HG02973 (cell line): ENCODE data around the gene BMPER.

Experiments used
- ATAC-seq: cut with Tn5 transposase; IDR thresholded peaks from one replicate; pipeline ENCODE4 v1.9.1; 2021; ENCODE audit warnings: moderate library complexity; ENCODE audit not compliant: unreplicated experiment

Gene BMPER

DNA sequence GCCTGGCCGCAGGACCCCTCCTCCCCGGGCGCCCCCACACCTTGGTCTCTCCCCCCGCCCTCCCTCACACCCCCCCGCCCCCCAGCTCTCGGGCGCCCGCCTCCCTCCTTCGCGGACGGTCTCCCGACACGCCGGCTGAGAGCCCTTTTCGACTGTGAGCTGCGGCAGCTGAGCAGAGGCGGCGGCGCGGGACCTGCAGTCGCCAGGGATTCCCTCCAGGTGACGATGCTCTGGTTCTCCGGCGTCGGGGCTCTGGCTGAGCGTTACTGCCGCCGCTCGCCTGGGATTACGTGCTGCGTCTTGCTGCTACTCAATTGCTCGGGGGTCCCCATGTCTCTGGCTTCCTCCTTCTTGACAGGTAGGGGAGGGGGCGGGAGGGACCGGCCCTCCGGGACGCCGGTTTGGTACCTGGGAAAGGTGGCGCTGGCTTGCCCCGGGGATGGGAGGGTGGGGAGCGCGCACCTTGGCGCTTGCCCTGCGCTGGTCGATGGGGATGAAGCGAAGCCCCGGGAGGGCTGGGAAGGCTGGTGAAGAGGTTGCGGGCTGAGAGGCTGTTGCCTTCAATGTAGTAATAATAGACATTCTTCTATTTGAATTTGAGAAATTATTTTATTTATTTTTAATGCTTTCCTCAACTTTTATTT, at the start of gene BMPER:
Gene BMPER, plus strand, starts transcription at position 151 of the 644 bp plus-strand sequence. Its CDS starts 75 bp downstream, at position 226.
- ATAC-seq = no peak

DNA sequence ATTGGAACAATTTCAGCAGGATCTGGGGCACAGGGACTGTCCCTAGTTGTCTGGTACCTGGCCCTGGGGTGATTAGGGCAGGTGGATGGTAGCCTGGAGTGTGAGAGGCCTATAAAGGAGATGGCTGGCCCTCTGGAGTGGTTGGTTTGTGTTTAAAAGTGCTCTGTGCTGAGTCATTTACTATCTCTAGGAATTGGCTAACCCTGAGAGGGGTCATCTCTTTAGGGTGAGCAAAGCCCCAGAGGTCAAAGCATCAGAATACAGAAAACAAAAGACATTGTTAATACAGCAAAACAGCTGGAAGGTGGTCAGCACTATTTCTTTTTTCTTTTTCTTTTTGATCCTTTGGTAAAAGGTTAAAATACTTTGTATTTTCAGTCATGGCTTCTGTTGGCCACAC, 43.4 kb upstream of the BMPER start:
- no peak for ATAC-seq

DNA sequence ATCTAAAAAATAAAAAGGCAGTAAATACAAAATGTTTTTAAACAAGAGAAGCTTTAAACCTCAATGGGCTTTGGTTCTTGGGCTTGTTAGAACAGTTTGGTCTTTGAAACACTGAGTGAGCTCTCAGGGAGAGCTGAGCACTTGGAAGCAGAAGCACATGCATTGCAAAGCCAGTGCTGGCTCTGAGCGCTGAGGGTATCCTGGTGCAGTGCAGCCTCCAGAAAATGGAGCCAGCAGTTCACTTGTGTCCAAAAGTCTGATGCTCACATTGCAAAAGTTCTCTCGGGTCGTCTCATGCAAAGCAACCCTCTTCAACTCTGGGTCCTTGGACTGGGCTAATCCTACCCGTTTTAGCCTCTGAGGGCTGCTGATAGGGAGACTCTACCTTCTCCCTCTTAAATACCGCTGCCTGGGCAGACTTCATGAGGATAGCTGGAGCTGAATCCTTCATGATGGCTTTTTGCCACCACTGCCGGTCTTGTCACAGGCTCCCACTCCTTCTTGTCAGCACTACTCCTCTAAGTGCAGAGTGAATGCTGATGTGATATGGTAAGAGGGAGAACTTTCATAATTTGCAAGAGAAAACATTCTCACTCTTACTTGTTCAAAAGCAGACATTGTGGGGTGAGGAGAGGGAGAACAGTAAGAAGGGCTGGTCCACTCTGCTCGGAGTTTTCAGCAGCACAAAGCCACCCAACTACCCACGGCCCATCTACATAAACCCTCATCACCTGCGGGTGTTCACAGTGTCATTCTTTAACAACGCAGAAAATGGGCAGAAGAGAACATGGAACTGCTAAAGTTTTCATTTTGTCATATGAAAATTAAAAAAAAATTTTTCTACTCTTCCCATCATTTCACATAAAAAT, 42.2 kb upstream of the BMPER start:
- ATAC-seq = no peak

GRCh38 chr7:33868166-33868565, 37.2 kb upstream of the BMPER start:
- no peak for ATAC-seq

- no peak for ATAC-seq
Observed at GRCh38 chr7:33869176-33869575, 36.2 kb upstream of the BMPER start.

GRCh38 chr7:33870120-33870519, 35.2 kb upstream of the BMPER start:
- no peak for ATAC-seq

- ATAC-seq = no peak
Observed at GRCh38 chr7:33872870-33873269, 32.5 kb upstream of the BMPER start.

DNA sequence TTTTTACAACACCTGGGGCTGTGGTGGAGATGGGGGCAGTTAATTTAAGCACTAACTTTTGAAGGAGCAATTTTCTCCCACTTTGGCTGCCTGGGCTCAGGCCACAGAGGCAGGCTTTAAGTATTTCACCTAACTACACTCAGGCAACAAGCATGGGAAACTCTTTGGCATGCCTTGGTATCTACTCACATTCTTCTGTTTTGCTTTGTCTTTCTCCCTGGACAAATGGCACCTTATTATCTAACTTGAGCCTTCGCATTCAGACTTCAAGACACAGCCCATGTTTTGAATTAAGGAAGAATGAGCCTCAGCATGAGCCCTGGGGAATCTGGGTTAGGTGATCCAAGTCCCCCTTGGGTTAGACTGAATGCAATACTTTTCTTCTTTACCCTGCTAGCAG, 31.8 kb upstream of the BMPER start:
- no peak for ATAC-seq

DNA sequence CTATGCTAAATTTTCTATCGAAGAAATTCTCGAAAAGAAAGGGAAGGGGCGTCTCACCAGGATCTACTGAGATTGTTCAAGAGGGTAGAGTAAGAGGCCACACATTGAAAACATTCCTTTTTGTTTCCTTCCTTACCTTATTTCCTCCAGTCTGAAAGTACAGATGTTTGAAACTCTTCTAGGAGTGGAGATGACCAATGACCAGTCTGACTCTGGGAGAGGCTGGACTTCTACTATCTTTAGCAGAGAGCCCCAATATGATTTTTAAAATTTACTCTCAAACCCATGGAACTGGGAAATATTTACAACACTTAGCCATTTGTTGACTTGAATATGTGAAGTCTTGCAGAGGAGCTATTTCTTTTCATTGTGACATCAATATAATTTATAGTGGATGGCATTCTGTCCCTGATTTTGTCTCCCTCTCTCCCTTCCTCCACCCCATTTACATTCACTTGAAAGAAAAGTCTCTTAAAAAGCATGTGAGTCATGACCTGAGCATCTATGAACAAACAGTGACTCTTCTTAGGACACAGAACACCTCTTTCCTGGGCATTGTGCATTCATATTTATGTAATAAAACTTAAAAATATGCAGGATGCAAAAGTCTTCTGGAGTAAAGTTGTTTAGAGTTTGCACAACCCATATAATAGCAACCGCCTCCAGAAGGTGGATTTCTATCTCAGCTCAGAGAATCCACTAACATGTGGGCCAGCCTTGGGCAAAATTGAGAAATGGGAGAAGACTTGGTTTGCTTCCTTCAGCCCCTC, 31.2 kb upstream of the BMPER start:
- ATAC-seq = no peak

DNA sequence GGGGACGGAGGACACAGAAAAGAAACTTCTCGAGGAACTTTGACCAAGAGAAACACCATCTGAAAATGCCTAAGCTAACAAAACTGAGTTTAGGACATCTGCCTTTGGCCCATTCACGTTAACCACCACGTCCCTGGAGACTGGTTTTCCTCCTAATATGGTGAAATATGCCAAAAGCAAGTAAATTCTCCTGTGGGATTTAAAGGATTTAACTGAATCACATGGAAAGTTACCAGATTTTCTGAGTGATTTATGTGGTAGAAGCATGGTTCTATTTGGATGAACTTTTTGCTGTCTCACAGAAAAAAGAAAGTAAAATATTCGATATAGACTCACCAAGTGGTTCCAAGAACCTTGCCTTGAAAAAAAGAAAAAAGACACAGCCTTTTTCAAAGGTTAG, 30.4 kb upstream of the BMPER start:
- no peak for ATAC-seq

- no peak for ATAC-seq
Observed at GRCh38 chr7:33876596-33877274, 28.6 kb upstream of the BMPER start.

- ATAC-seq = no peak
Observed at GRCh38 chr7:33880787-33881186, 24.6 kb upstream of the BMPER start.

DNA sequence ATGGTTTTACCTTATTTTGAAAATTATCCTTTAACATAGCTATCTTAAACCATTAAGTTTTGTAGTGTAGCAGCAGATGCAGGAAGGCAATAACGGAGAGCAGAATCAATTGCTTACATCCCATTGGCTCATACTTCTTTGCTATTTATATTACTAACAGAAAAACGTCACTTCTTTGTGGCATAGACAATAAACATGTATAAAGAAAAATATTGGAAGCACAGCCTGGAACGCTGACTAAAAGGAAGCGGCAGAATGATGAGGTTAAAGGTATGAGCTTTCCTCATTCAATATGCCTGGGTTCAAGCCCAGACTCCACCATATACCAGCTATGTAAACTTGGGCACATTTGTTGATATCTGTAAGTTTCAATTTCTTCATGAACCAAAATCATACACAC, 24.0 kb upstream of the BMPER start:
- no peak for ATAC-seq

DNA sequence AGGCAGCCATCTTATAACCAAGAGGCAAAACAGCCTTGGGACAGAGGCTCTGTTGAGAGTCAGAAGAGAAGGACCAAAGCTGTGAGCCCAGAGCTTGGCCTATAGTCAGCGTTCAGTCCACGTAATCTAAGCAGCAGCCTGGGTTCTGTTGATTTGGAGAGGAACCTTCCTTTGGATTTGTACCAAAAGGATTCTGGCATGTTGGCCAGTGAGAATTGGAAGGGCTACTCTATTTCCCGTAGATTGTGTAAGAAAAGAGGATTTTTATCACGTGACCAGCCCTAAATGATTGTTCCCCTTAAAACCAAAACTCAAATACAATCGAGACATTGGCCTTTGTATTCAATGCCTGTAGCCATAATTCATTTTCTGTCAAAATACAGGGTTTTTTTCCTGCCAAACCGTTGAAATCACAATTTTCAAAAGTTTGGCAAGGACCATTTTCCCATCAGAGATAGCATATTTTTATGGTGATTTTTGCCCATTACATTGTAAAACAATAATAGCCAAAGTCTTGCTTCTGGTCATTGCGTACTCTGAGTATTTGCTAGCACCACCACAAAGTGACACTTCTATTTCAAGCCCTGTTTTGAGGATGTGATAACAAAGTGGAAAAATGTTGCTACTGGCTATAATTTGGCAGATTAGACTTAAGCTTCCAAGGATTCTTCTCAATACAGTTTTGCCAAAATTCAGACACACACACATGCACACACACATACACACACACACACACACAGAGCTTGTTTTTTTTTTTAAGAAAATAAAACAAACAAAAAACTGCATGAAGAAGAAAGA, 23.1 kb upstream of the BMPER start:
- ATAC-seq = no peak

DNA sequence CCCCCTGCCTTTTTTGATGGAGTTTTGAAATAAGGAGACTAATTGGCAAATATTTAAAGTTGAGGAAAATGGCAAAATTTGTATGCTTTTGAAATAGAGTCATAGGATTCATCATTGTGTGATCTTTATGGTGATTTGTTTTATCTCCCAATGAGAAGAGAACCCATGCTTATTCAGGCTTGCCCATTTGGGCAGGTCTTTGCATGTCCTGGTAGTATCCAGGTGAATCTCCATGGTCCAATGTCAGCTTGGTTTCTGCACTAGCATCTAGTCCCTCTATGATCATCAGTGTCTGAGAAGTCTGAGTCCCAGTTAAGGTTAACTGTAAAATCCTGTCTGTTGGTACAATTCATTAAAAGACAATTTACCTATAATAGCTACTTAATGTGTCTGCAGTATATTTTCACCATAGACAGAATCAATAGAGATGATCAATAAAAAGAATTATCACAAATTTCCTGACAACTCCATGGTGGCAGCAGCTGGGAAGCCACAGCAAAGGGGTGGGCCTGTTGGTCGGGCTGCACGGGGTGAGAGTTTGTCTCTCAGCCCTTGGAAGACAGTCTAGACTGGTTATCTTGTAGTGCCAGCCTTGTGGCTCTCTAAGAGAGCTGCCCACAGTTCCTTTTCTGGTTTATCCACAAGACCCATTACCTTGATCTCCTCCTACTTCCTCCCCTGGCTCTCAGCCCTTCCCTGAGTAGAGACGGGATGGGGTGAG, 22.2 kb upstream of the BMPER start:
- no peak for ATAC-seq

- no peak for ATAC-seq
Observed at GRCh38 chr7:33883671-33883965, 21.7 kb upstream of the BMPER start.

DNA sequence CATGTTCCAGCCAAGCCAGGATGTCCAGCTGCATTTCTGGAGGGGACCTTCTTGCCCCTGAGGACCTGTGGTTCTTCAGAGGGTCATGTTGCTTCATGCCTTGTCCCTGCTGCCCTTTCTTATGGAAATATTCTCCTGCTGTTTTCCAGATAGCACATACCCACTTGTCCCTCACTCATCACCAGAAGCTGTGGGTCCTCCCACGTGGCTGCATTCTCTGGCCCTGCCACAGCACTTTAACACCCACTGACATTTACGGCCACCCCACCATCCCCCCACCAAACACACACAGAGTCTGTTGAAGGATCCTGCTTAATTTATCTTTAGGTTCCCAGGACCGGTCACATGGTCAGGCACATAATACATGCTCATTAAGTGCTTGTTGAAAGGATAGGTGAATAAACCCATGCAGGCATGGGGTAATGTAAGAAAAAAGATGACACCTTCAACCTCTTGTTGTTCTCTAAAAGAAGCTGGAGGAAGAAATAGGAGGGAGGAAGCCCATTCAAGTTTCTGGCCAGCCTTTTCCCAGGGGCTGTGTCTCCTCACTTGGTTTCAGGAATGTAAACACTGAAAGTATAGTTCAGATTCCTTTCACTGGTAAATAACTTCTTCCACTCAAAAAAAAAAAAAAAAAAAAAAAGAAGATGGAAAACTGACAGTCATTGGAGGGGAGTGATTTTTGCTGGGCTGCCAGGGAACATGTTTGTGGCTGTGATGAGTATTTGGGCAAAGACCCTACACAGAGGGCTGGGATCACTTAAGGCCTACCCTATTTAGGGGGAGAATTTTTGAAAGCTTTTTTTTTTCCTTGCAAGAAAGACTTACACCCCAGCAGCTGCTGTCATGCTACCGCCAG, 19.8 kb upstream of the BMPER start:
- ATAC-seq = no peak

DNA sequence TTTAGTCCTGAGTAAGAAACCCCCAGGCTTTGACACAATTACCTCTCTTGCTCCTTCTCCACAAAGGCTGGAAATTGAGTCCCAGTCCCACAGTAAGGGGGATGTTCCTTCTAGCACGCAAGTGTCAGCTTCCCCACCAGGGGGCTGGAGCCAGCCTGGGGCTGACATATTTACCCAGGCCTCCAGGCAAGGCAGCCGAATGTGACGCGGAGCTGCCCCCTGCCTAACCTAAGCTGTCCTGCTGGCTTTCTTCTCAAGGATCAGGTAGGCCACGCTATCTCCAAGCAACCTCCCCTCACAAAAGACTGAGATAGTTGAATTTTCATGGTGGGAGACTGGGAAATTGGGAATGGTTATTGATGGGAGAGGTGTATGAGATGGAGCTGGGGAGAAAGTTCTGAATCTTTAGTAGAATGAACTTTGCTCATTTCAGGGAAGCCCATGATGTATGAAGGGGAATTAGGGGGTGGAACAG, 19.2 kb upstream of the BMPER start:
- no peak for ATAC-seq
